HG02943 (cell line): Measurements from ENCODE around the gene PRAC2.
"Not testable (repeated sequence)": the region's sequence is repeated elsewhere in the genome, so short reads cannot be mapped to it uniquely, and the experiment has no call there.

Experiments used
- ATAC-seq: cut with Tn5 transposase; IDR thresholded peaks from one replicate; pipeline ENCODE4 v1.9.1; 2021; ENCODE audit warnings: mild to moderate bottlenecking, low read depth, moderate library complexity; ENCODE audit not compliant: unreplicated experiment

Gene PRAC2

GRCh38 chr17:48722915-48723422 lies at the start of gene PRAC2:
PRAC2 (plus strand) TSS chr17:48723185; CDS start chr17:48724411, 1,226 bp downstream.
- no peak for ATAC-seq

GRCh38 chr17:48676963-48677558 lies 45.9 kb upstream of the PRAC2 start:
- ATAC-seq = no peak

- ATAC-seq = no peak
Measured at GRCh38 chr17:48678141-48678971, 44.6 kb upstream of the PRAC2 start.

- ATAC-seq = no peak
Measured at GRCh38 chr17:48679385-48680096, 43.4 kb upstream of the PRAC2 start.

GRCh38 chr17:48681609-48682008 lies 41.4 kb upstream of the PRAC2 start:
- ATAC-seq = no peak

GRCh38 chr17:48690655-48691054 lies 32.3 kb upstream of the PRAC2 start:
- no peak for ATAC-seq

- no peak for ATAC-seq
Measured at GRCh38 chr17:48692049-48692448, 30.9 kb upstream of the PRAC2 start.

GRCh38 chr17:48693178-48693577 lies 29.8 kb upstream of the PRAC2 start:
- no peak for ATAC-seq

GRCh38 chr17:48701864-48702532 lies 21.0 kb upstream of the PRAC2 start:
- no peak for ATAC-seq

- ATAC-seq = no peak
Measured at GRCh38 chr17:48704361-48705248, 18.4 kb upstream of the PRAC2 start.

GRCh38 chr17:48711128-48711527 lies 11.9 kb upstream of the PRAC2 start:
- ATAC-seq = no peak

GRCh38 chr17:48715496-48716399 lies 7.2 kb upstream of the PRAC2 start:
- no peak for ATAC-seq

- not testable (repeated sequence) for ATAC-seq
Measured at GRCh38 chr17:48716549-48716948, 6.4 kb upstream of the PRAC2 start.

GRCh38 chr17:48717367-48718226 lies 5.4 kb upstream of the PRAC2 start:
- ATAC-seq = no peak

- ATAC-seq = no peak
Measured at GRCh38 chr17:48718227-48718760, 4.7 kb upstream of the PRAC2 start.

GRCh38 chr17:48718761-48719641 lies 4.0 kb upstream of the PRAC2 start:
- no peak for ATAC-seq
